ENCODE data around the gene XPO4. TPM values are rescaled to one million over a fixed set of nuclear protein-coding genes. Genes with fewer than 3 reads are reported as not detected.
"Not testable (repeated sequence)": the region's sequence is repeated elsewhere in the genome, so short reads cannot be mapped to it uniquely, and the experiment has no call there.

The XPO4 gene
- total and polyA plus RNA-seq, 10 of the 15 experiments (the other 5 are each of a cell fraction or from before 2014, with no cell fraction given): 3.6 to 24.9 (median 18.4) TPM

DNA sequence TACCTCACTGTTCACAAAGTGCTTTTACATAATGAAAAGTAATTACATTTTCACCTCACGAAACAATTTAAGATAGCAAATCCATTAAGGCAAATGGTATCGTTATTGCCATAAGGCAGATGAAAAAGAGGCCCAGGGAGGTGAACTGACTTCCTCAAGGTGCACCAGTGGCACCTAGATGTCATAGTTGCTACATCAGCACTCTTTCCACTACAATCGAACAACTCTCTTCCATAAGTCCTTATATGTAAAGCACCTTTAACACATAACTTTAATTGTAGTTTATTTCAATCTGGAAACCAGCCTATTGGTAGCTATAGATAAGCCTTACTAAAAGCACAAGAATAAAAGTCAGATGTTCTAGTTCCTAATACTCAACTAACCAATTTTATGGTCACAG, 35.1 kb downstream of the XPO4 start (continued):
- TF ChIP-seq, protein P1, sequence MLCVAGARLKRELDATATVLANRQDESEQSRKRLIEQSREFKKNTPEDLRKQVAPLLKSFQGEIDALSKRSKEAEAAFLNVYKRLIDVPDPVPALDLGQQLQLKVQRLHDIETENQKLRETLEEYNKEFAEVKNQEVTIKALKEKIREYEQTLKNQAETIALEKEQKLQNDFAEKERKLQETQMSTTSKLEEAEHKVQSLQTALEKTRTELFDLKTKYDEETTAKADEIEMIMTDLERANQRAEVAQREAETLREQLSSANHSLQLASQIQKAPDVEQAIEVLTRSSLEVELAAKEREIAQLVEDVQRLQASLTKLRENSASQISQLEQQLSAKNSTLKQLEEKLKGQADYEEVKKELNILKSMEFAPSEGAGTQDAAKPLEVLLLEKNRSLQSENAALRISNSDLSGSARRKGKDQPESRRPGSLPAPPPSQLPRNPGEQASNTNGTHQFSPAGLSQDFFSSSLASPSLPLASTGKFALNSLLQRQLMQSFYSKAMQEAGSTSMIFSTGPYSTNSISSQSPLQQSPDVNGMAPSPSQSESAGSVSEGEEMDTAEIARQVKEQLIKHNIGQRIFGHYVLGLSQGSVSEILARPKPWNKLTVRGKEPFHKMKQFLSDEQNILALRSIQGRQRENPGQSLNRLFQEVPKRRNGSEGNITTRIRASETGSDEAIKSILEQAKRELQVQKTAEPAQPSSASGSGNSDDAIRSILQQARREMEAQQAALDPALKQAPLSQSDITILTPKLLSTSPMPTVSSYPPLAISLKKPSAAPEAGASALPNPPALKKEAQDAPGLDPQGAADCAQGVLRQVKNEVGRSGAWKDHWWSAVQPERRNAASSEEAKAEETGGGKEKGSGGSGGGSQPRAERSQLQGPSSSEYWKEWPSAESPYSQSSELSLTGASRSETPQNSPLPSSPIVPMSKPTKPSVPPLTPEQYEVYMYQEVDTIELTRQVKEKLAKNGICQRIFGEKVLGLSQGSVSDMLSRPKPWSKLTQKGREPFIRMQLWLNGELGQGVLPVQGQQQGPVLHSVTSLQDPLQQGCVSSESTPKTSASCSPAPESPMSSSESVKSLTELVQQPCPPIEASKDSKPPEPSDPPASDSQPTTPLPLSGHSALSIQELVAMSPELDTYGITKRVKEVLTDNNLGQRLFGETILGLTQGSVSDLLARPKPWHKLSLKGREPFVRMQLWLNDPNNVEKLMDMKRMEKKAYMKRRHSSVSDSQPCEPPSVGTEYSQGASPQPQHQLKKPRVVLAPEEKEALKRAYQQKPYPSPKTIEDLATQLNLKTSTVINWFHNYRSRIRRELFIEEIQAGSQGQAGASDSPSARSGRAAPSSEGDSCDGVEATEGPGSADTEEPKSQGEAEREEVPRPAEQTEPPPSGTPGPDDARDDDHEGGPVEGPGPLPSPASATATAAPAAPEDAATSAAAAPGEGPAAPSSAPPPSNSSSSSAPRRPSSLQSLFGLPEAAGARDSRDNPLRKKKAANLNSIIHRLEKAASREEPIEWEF (IDR thresholded peaks at IDR 0.05; ENCODE audit: insufficient replicate concordance, low read depth, low read length): no peak

- H2AFZ ChIP-seq (ENCODE audit: control insufficient read depth, low read depth, low read length); ATAC-seq; H3K4me3 ChIP-seq; H3K4me1 ChIP-seq (ENCODE audit: control insufficient read depth, insufficient read depth, low read length); H3K9ac ChIP-seq (ENCODE audit: control insufficient read depth, insufficient read depth, low read length); H3K27ac ChIP-seq (ENCODE audit: control insufficient read depth, insufficient read depth); H3K4me2 ChIP-seq (ENCODE audit: control insufficient read depth, insufficient read depth); SMC1A ChIA-PET (ENCODE audit: uncharacterized antibody, unreplicated experiment); DNase-seq (ENCODE audit: low read depth, low spot score); H4K20me1 ChIP-seq (ENCODE audit: control insufficient read depth, insufficient read depth); FAIRE-seq; H3K27me3 ChIP-seq (replicated peaks in 1 of 2; ENCODE audit: control insufficient read depth in 2 of 2, insufficient read depth in 2 of 2, low read length in 1 of 2); H3K9me3 ChIP-seq (replicated peaks; ENCODE audit: control insufficient read depth, insufficient read depth, low read length); H3K79me2 ChIP-seq (ENCODE audit: control insufficient read depth, insufficient read depth, low read length); POLR2A ChIA-PET; intact Hi-C loops (cut with micrococcal nuclease; ENCODE audit: unreplicated experiment); BruUV-seq (replicated peaks); in situ Hi-C loops (cut with MboI): not testable (repeated sequence)
- CTCF ChIA-PET: interaction anchor here (1.2 to 1.4 kb wide), 2 partner anchors 20 to 33 kb away, joined by 3 to 5 read pairs; no protein-coding TSS in a partner anchor
- RAD21 ChIA-PET (ENCODE audit: unreplicated experiment): interaction anchor here (0.6 to 3.0 kb wide), 3 partner anchors 14 to 441 kb away, joined by 3 to 7 read pairs (median 3); no protein-coding TSS in a partner anchor
- peaks cover 3 to 10% of the 10 kb centered on the region in 2 experiments; a peak in 3 of 4 replicates for H3K36me3 ChIP-seq (ENCODE audit: control insufficient read depth in 2 of 2, insufficient read depth in 2 of 2, low read length in 1 of 2)
- 93% methylated on average over 6 of the region's 6 CpGs for WGBS (ENCODE audit: insufficient coverage, insufficient replicate concordance, low lambda C conversion rate, missing lambda C conversion rate)
Measured at GRCh38 chr13:20861666-20862065, 40.9 kb downstream of the XPO4 start.

All from GM12878 (cell line).